H9 (cell line): ENCODE results near the gene TTF2. TPM values are rescaled to one million over a fixed set of nuclear protein-coding genes. Genes with fewer than 3 reads are reported as not detected.

Experiments used
- DNase-seq: peaks from one replicate; pipeline ENCODE4 v3.0.0-alpha.2; 2017
- H2AFZ ChIP-seq: one replicate; pipeline ENCODE4 v1.6.1; 2013; ENCODE audit warnings: mild to moderate bottlenecking, low read length, control low read depth, moderate library complexity
- H2AK5ac ChIP-seq: 2 replicates; pipeline ENCODE4 v1.6.1; 2013; ENCODE audit warnings: low read length, control low read depth, mixed read lengths; ENCODE audit not compliant: insufficient read length
- H2BK120ac ChIP-seq: one replicate; pipeline ENCODE4 v1.6.1; 2013; ENCODE audit warnings: low read depth, mild to moderate bottlenecking, low read length, control low read depth, inconsistent platforms; ENCODE audit not compliant: poor library complexity, severe bottlenecking
- H2BK12ac ChIP-seq: 2 replicates; pipeline ENCODE4 v1.6.1; 2013; ENCODE audit warnings: low read length, control low read depth, mixed read lengths, low read depth; ENCODE audit not compliant: insufficient read length
- H2BK15ac ChIP-seq: 2 replicates; pipeline ENCODE4 v1.6.1; 2013; ENCODE audit warnings: low read depth, low read length, control low read depth
- H2BK20ac ChIP-seq: one replicate; pipeline ENCODE4 v1.6.1; 2013; ENCODE audit warnings: low read depth, mild to moderate bottlenecking, low read length, control low read depth, inconsistent platforms; ENCODE audit not compliant: poor library complexity, severe bottlenecking
- H2BK5ac ChIP-seq: 2 replicates; pipeline ENCODE4 v1.6.1; 2013; ENCODE audit warnings: low read length, control low read depth, mixed read lengths; ENCODE audit not compliant: insufficient read length
- H3K14ac ChIP-seq: 2 replicates; pipeline ENCODE4 v1.6.1; 2013; ENCODE audit warnings: low read length, control low read depth; ENCODE audit not compliant: insufficient read depth
- H3K18ac ChIP-seq: 2 replicates; pipeline ENCODE4 v1.6.1; 2013; ENCODE audit warnings: low read depth, mild to moderate bottlenecking, mixed read lengths, low read length, control low read depth; ENCODE audit not compliant: insufficient read length
- H3K23ac ChIP-seq: 2 replicates; pipeline ENCODE4 v1.6.1; 2013; ENCODE audit warnings: low read length, control low read depth, mixed read lengths, low read depth; ENCODE audit not compliant: insufficient read length
- H3K23me2 ChIP-seq: 2 replicates; pipeline ENCODE4 v1.6.1; 2013; ENCODE audit warnings: low read depth, mild to moderate bottlenecking, mixed read lengths, low read length, control low read depth; ENCODE audit not compliant: insufficient read length, poor library complexity, severe bottlenecking
- H3K27ac ChIP-seq: 2 replicates; pipeline ENCODE4 v1.5.1; 2013; ENCODE audit warnings: low read length, control low read depth, mixed read lengths, low read depth; ENCODE audit not compliant: insufficient read length
- H3K27me3 ChIP-seq: 2 replicates; pipeline ENCODE4 v1.6.1; 2013; ENCODE audit warnings: low read length, control low read depth, inconsistent platforms; ENCODE audit not compliant: insufficient read depth
- H3K4ac ChIP-seq: 2 replicates; pipeline ENCODE4 v1.6.1; 2013; ENCODE audit warnings: low read depth, mild to moderate bottlenecking, control low read depth, inconsistent platforms, low read length, moderate library complexity
- H3K4me1 ChIP-seq: 2 replicates; pipeline ENCODE4 v1.6.1; 2013; ENCODE audit warnings: low read length, control low read depth, inconsistent platforms; ENCODE audit not compliant: insufficient read depth
- H3K4me2 ChIP-seq: 2 replicates; pipeline ENCODE4 v1.6.1; 2013; ENCODE audit warnings: low read length, control low read depth, mixed read lengths; ENCODE audit not compliant: insufficient read length, insufficient read depth
- H3K56ac ChIP-seq: 2 replicates; pipeline ENCODE4 v1.6.1; 2013; ENCODE audit warnings: low read depth, mild to moderate bottlenecking, mixed read lengths, low read length, control low read depth; ENCODE audit not compliant: insufficient read length
- H3K79me1 ChIP-seq: 2 replicates; pipeline ENCODE4 v1.6.1; 2013; ENCODE audit warnings: low read depth, mild to moderate bottlenecking, moderate library complexity, low read length, control low read depth, inconsistent platforms; ENCODE audit not compliant: insufficient read depth, poor library complexity, severe bottlenecking
- H3K79me2 ChIP-seq: 2 replicates; pipeline ENCODE4 v1.6.1; 2013; ENCODE audit warnings: low read length, control low read depth, inconsistent platforms; ENCODE audit not compliant: insufficient read depth
- H3K9ac ChIP-seq: 2 replicates; pipeline ENCODE4 v1.6.1; 2013; ENCODE audit warnings: low read length, control low read depth, mixed read lengths; ENCODE audit not compliant: insufficient read length; ENCODE audit errors: extremely low read depth
- H3K9me3 ChIP-seq: one replicate; pipeline ENCODE4 v1.6.1; 2013; ENCODE audit warnings: low read depth, low read length, inconsistent platforms; ENCODE audit not compliant: control insufficient read depth
- H3T11ph ChIP-seq: one replicate; pipeline ENCODE4 v1.6.1; 2013; ENCODE audit warnings: mild to moderate bottlenecking, low read length, control low read depth, inconsistent platforms
- H4K20me1 ChIP-seq: one replicate; pipeline ENCODE4 v1.6.1; 2013; ENCODE audit not compliant: control insufficient read depth, insufficient read length, insufficient read depth
- H4K5ac ChIP-seq: 2 replicates; pipeline ENCODE4 v1.6.1; 2013; ENCODE audit warnings: low read depth, mild to moderate bottlenecking, mixed read lengths, low read length, control low read depth; ENCODE audit not compliant: insufficient read length
- H4K8ac ChIP-seq: replicated peaks from 2 replicates; pipeline ENCODE4 v1.6.1; 2013; ENCODE audit warnings: low read length, control low read depth, mixed read lengths, low read depth; ENCODE audit not compliant: insufficient read length
- H4K91ac ChIP-seq: 2 replicates; pipeline ENCODE4 v1.6.1; 2013; ENCODE audit warnings: low read depth, mild to moderate bottlenecking, moderate library complexity, mixed read lengths, low read length, control low read depth; ENCODE audit not compliant: insufficient read length
- H3K27ac Mint-ChIP-seq, 3 experiments: 2 replicates in 2 of 3; 3 replicates in 1 of 3; pipeline ENCODE4 v1.8.0; 2020 to 2021; ENCODE audit warnings: mixed read lengths in 3 of 3, mild to moderate bottlenecking in 1 of 3, moderate library complexity in 1 of 3
- H3K27me3 Mint-ChIP-seq: 2 replicates; pipeline ENCODE4 v1.8.0; 2021; ENCODE audit warnings: low read depth, mild to moderate bottlenecking, moderate library complexity, mixed read lengths
- H3K36me3 Mint-ChIP-seq, 3 experiments: 2 replicates in 2 of 3; 3 replicates in 1 of 3; pipeline ENCODE4 v1.8.0; 2020 to 2021; ENCODE audit warnings: low read depth in 3 of 3, mixed read lengths in 3 of 3; ENCODE audit not compliant: insufficient read depth in 1 of 3
- H3K4me1 Mint-ChIP-seq, 2 experiments: 2 replicates each; pipeline ENCODE4 v1.8.0; 2020; ENCODE audit warnings: mixed read lengths in 2 of 2
- H3K4me3 Mint-ChIP-seq, 2 experiments: 2 replicates in 1 of 2; 3 replicates in 1 of 2; pipeline ENCODE4 v1.8.0; 2020 to 2021; ENCODE audit warnings: mild to moderate bottlenecking in 2 of 2, mixed read lengths in 2 of 2, moderate library complexity in 1 of 2
- H3K9me3 Mint-ChIP-seq, 2 experiments: 2 replicates in 1 of 2; 3 replicates in 1 of 2; pipeline ENCODE4 v1.8.0; 2020; ENCODE audit warnings: mild to moderate bottlenecking in 2 of 2, mixed read lengths in 2 of 2, moderate library complexity in 1 of 2
- WGBS: extraction: QIAGEN DNeasy Blood & Tissue Kit; methylation state at CpG from one replicate; pipeline ENCODE4 v1.1.7; 2013; ENCODE audit warnings: missing lambda C conversion rate, low lambda C conversion rate, mixed read lengths; ENCODE audit not compliant: insufficient read length; ENCODE audit errors: extremely low coverage; 5-methylcytosine and 5-hydroxymethylcytosine counted together
- total RNA-seq: library from RNA; stranded (reverse); gene quantifications from 2 replicates; pipeline ENCODE4 v1.2.1, GENCODE V29; 2021
- TF ChIP-seq, protein P1 (sequence below): fragments of 200-600 bp; sonication (generic); conservative IDR thresholded peaks from 3 replicates; pipeline ENCODE4 v1.8.0; 2021; ENCODE audit warnings: antibody characterized with exemption, mild to moderate bottlenecking

TTF2 gene
- total RNA-seq, 1 experiment from 2014 or later = 86.4 TPM

DNA sequence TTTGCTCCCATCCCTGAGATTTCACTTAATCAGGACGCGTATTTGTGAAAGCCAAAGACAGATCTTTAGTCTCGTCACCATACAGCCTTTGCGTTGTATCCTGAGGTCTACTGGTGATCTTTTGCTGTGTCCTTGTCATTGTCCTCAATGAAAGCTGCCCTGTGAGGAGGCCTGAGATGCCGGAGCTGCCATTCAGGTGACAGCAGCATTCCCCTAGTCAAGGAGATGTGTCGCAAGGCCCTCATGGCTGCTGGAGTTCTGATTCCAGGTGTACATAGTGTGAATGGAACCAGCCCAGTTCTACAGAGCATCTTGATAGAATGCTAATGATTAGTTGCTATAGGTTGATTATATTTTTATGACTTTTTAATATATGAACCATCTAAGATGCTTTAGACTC, 24.1 kb downstream of the TTF2 start:
- Histone ChIP-seq H3K9me3 (no peaks in the 10 kb centered on the region), H3K23me2 (no peaks in the 10 kb centered on the region), H3K4ac (no peak overlapping the region), H4K20me1 (no peaks in the 10 kb centered on the region), H3K4me2 (no peak overlapping the region), H2AK5ac (no peak overlapping the region), H3K27me3 (no peaks in the 10 kb centered on the region), H2BK5ac (no peak overlapping the region), H3K14ac (no peak overlapping the region), H2BK120ac (no peak overlapping the region), H2AFZ (no peak overlapping the region), H4K5ac (no peak overlapping the region), H3K79me2 (no peaks in the 10 kb centered on the region; the same call in 1 of the 2 replicates), H4K91ac (no peak overlapping the region), H2BK20ac (no peak overlapping the region), H2BK12ac (no peak overlapping the region), H3K23ac (no peak overlapping the region), H3T11ph (no peak overlapping the region), H3K18ac (no peak overlapping the region), H4K8ac (no peak overlapping the region), H2BK15ac (no peak overlapping the region), H3K4me1 (no peaks in the 10 kb centered on the region; the same call in 1 of the 2 replicates), H3K79me1 (no peaks in the 10 kb centered on the region), H3K27ac (no peak overlapping the region), H3K9ac (no peak overlapping the region), H3K56ac (no peak overlapping the region)
- WGBS = no CpG with 5 or more reads among the region's 6 CpGs
- TF ChIP-seq, protein P1, sequence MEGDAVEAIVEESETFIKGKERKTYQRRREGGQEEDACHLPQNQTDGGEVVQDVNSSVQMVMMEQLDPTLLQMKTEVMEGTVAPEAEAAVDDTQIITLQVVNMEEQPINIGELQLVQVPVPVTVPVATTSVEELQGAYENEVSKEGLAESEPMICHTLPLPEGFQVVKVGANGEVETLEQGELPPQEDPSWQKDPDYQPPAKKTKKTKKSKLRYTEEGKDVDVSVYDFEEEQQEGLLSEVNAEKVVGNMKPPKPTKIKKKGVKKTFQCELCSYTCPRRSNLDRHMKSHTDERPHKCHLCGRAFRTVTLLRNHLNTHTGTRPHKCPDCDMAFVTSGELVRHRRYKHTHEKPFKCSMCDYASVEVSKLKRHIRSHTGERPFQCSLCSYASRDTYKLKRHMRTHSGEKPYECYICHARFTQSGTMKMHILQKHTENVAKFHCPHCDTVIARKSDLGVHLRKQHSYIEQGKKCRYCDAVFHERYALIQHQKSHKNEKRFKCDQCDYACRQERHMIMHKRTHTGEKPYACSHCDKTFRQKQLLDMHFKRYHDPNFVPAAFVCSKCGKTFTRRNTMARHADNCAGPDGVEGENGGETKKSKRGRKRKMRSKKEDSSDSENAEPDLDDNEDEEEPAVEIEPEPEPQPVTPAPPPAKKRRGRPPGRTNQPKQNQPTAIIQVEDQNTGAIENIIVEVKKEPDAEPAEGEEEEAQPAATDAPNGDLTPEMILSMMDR = no peak
- peak overlapping the region; percentile 35 to 62 (median 38); a peak in 2 of 7 replicates for H3K27ac Mint-ChIP-seq
- no peaks in the 10 kb centered on the region for H3K9me3 Mint-ChIP-seq
- H3K4me1 Mint-ChIP-seq = peaks cover 8% of the 10 kb centered on the region in 2 experiments
- H3K27me3 Mint-ChIP-seq = no peaks in the 10 kb centered on the region
- H3K4me3 Mint-ChIP-seq = no peak overlapping the region
- DNase-seq = no peak
- H3K36me3 Mint-ChIP-seq = peaks cover 26 to 78% (median 58%) of the 10 kb centered on the region in 3 experiments
